GM23338 (cell line): ENCODE results near the gene ENTHD1.

Source experiments
- EZH2 ChIP-seq: fragments of 200-600 bp; sonication (generic); IDR thresholded peaks from one replicate; pipeline ENCODE4 v1.8.0; 2017; ENCODE audit warnings: antibody characterized with exemption, mild to moderate bottlenecking, low read depth; ENCODE audit not compliant: unreplicated experiment
- EZH2phosphoT487 ChIP-seq: fragments of 200-600 bp; sonication (generic); IDR thresholded peaks from one replicate; pipeline ENCODE4 v1.8.1; 2018; ENCODE audit warnings: antibody characterized with exemption; ENCODE audit not compliant: unreplicated experiment
- POLR2AphosphoS5 ChIP-seq: IDR thresholded peaks from 2 replicates; pipeline ENCODE4 v1.6.1; 2016; ENCODE audit warnings: antibody characterized with exemption, low read depth
- TF ChIP-seq, protein P1 (sequence below), 2 experiments: fragments of 200-600 bp in 1 of 2; sonication (generic) in 1 of 2; conservative IDR thresholded peaks; 2 replicates each; pipeline versions ENCODE4 v1.5.1 to v1.6.1; 2016 to 2017; ENCODE audit warnings: antibody characterized with exemption in 2 of 2, low read depth in 2 of 2, mild to moderate bottlenecking in 2 of 2, moderate library complexity in 1 of 2

DNA sequence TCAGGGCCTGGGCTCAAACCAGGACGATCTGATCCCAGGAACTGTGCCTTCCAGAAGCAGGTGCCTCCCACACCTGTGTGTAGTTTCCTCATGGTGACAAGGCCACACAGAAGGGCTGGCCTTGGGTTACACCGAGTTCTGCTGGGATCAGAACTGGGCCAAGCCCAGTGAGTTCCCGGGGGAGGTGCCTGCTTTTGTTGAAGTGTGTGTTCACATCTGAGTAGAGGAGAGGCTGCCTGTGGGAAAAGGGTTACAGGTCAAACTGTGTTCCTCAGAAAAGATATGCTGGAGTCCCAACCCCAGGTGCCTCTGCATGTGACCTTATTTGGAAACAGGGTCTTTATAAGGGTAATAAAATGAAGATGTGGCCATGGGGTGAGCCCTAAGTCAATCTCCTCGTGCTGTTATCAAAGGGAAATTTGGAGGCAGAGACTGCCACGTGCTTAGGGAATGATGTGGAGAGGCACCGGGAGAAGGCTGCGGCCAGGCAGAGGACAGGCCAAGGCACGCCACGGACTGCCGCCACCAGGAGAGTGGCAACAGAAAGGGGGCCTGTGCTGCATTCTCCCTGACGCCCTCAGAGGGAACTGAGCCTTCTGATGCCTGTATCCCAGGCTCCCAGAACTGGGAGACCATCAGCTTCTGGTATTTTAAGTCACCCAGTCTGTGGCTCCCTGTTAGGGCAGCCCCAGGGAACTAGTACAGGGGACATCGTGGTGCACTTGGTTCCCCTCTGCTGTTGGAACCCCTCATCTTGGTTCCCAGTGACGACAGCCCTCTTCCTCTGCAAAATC, 164.2 kb downstream of the ENTHD1 start:
- TF ChIP-seq EZH2phosphoT487: no peak
- TF ChIP-seq, protein P1, sequence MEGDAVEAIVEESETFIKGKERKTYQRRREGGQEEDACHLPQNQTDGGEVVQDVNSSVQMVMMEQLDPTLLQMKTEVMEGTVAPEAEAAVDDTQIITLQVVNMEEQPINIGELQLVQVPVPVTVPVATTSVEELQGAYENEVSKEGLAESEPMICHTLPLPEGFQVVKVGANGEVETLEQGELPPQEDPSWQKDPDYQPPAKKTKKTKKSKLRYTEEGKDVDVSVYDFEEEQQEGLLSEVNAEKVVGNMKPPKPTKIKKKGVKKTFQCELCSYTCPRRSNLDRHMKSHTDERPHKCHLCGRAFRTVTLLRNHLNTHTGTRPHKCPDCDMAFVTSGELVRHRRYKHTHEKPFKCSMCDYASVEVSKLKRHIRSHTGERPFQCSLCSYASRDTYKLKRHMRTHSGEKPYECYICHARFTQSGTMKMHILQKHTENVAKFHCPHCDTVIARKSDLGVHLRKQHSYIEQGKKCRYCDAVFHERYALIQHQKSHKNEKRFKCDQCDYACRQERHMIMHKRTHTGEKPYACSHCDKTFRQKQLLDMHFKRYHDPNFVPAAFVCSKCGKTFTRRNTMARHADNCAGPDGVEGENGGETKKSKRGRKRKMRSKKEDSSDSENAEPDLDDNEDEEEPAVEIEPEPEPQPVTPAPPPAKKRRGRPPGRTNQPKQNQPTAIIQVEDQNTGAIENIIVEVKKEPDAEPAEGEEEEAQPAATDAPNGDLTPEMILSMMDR (conservative IDR thresholded peaks at IDR 0.05; ENCODE audit: low read depth in 2 of 2): no peak
- TF ChIP-seq POLR2AphosphoS5: no peak
- no peak for TF ChIP-seq EZH2
